Motor neuron (in vitro differentiated cells): Measurements from ENCODE around the gene PELI2. TPM values are rescaled to one million over a fixed set of nuclear protein-coding genes. Genes with fewer than 3 reads are reported as not detected.

ENCODE experiments used
- ATAC-seq, 8 experiments: fragments of 200-7000 bp; cut with Tn5 transposase; replicated peaks in 6 of 8; 2 replicates each; pipeline ENCODE4 v1.8.0; 2021; ENCODE audit warnings: mild to moderate bottlenecking in 8 of 8, moderate library complexity in 8 of 8
- H3K27ac ChIP-seq, 2 donors: fragments of 250-450 bp; sonication (Bioruptor Pico); 2 replicates each; pipeline ENCODE4 v1.9.0; 2021; ENCODE audit warnings: antibody characterized with exemption in 2 of 2, mild to moderate bottlenecking in 2 of 2, moderate library complexity in 1 of 2
- H3K4me1 ChIP-seq, 2 donors: fragments of 250-450 bp; sonication (Bioruptor Pico); replicated peaks in 1 of 2; 2 replicates each; pipeline ENCODE4 v1.6.1; 2021; ENCODE audit warnings: antibody characterized with exemption in 2 of 2, mild to moderate bottlenecking in 2 of 2, moderate library complexity in 1 of 2
- H3K4me3 ChIP-seq, 5 donors: fragments of 250-450 bp; sonication (Bioruptor Pico); 2 replicates each; pipeline ENCODE4 v1.9.0; 2021; ENCODE audit warnings: antibody characterized with exemption in 5 of 5, mild to moderate bottlenecking in 5 of 5, moderate library complexity in 4 of 5
- WGBS, 10 experiments: fragments of 450-650 bp; shearing (Covaris generic); methylation state at CpG; one replicate each; pipeline ENCODE4 v1.0.0; 2022; 5-methylcytosine and 5-hydroxymethylcytosine counted together
- in situ Hi-C, 9 experiments: fragments of 400-800 bp; cut with MboI; loops; one replicate each; pipeline ENCODE4 v1.15.0; 2021; ENCODE audit warnings: low sequenced_read_pairs in 9 of 9, low pct_unique_long_range_greater_than_20kb in 2 of 9; ENCODE audit not compliant: unreplicated experiment in 9 of 9
- total RNA-seq, 8 experiments: library from RNA; unstranded; fragments of 300-600 nt; gene quantifications; 2 replicates each; pipeline versions ENCODE4 v1.2.3 to v1.2.4, GENCODE V29; 2022

PELI2 gene
- total RNA-seq, 8 experiments from 2014 or later = 3.7 to 18.4 (median 8.9) TPM

DNA sequence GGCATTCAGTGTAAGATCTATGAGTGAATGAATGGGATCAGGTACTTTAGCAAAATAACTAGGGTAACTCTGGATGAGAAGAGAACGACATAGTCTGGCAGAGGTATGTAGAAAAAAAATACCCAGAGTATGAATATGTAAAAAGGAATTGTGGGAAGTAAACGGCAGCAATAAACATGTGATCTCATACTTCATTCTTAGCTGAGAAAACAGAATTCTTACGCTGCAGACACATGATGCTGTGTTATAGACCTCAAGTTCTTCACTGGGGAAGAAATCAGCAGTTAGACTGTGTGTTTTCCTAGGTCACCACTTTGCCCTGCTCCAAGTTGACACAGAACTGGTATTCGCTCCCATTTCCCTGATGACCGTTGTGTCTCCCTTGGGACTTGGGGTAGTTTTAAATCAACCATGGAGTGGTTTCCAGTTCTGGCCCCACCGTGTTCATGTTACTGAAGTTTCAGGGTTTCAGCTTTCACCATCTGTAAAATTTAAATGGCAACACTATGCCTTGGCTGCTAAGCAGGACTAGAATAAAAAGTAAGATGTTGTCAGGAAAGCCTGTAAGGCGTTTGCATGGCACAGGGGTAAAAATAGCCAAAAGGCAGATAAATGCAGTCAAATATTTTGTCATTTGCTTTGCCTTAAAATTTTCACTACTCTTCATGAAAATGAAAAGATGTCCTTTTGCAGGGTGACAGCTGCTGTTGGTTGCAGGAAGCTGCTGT is 223.7 kb downstream of the PELI2 start:
- H3K4me1 ChIP-seq = peaks cover 22% of the 10 kb centered on the region in 2 donors
- no peak overlapping the region for H3K27ac ChIP-seq
- in situ Hi-C loops = loop anchor here in 2 of 9 experiments (25.0 kb wide), 2 partner anchors 630 to 905 kb away; partner anchors contain the start of gene TBPL2 (in 1 of the 2)
- H3K4me3 ChIP-seq = no peak overlapping the region
- 10 to 89% (median 74%) methylated on average over 2 to 7 of the region's 7 CpGs for WGBS, 10 experiments
- peak in 3 of 8 experiments; percentile 7 to 43 (median 12) for ATAC-seq

DNA sequence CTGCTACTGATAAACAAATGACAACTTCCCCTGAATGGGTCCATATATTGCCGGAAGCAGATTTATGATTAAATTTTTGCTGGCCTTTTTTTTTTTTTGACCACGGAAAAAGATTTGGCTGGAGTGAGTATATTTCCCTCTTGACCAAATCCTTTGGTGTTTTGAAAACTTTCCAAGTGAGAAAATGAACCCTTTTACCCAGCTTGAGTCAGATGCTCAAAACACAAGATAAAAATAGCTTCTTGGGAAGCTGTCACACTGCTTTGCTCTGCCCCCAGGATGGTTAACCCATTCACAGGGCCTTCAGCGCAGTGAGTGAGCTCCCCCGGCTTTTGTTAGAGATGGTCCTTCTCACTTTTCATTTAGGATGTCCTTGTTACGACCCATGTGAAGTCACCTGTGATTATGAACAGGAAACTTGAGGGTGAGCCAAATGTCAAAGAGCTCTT is 224.3 kb downstream of the PELI2 start:
- WGBS, 10 experiments = 14 to 100% (median 70%) methylated on average over 1 to 5 of the region's 5 CpGs
- in situ Hi-C loops = loop anchor here in 2 of 9 experiments (25.0 kb wide), 2 partner anchors 630 to 905 kb away; partner anchors contain the start of gene TBPL2 (in 1 of the 2)
- Histone ChIP-seq H3K4me1 (peaks cover 22% of the 10 kb centered on the region in 2 donors), H3K27ac (no peak overlapping the region), H3K4me3 (no peak overlapping the region)
- no peak for ATAC-seq

DNA sequence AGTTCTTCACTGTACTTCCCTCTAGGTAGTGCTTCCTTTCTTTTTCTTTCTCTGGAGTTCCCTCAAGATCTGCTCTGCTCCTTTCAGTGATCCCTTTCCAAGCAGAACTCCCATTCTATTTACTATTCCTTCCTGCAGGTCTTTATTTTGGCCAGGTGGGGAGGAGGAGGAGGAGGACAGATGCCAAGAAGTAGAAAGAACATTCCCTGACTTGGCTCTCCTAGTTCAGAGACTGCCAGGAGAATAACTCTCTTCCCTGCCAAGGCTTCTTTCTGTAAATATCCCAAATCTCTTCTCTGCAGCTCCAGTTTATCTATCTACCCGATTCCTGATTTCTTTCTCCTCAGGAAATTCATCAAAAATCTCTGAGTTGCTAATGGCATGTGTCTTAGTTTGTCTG is 231.7 kb downstream of the PELI2 start:
- WGBS, 10 experiments = 0 to 100% (median 83%) methylated on average over 1 of the region's 1 CpG; no CpG with 5 or more reads in 3 of the 10 experiments
- no peak for ATAC-seq
- Histone ChIP-seq H3K27ac (no peak overlapping the region), H3K4me1 (peaks cover 0 to 3% of the 10 kb centered on the region in 2 donors), H3K4me3 (no peak overlapping the region)
- in situ Hi-C loops = loop anchor here in 2 of 9 experiments (25.0 kb wide), 2 partner anchors 638 to 913 kb away; partner anchors contain the start of gene TBPL2 (in 1 of the 2)
